ENCODE measurements around the gene BGN. TPM values are rescaled to one million over a fixed set of nuclear protein-coding genes. Genes with fewer than 3 reads are reported as not detected.

Gene BGN
- total RNA-seq, 1 donor from 2014 or later = not detected

DNA sequence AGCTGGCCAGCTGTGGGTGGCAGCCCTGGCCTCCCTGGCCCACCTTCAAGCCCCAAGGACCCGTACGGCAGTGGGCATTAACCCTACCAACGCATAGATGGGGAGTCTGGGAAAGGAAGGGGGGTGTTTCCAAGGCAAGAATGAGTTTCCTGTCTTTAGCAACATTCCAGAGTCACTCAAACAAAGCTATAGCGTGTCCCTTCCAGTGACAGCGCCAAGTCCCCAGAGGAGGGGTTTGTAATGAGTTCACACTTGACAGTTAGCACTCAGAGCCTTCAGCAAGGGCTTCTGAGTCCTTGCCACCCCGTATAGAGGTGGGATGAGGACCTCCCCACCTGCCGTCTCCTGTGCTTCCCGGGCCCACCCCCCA is 1.8 kb downstream of the BGN start:
- Mint-ChIP-seq H3K9me3 (no peaks in the 10 kb centered on the region), H3K4me1 (no peaks in the 10 kb centered on the region), H3K27ac (no peak overlapping the region), H3K27me3 (peaks cover 3% of the 10 kb centered on the region), H3K36me3 (ENCODE audit: low read depth) (no peaks in the 10 kb centered on the region), H3K4me3 (no peak overlapping the region)
- no peak for DNase-seq
- intact Hi-C loops (cut with micrococcal nuclease) = no loop called here

DNA sequence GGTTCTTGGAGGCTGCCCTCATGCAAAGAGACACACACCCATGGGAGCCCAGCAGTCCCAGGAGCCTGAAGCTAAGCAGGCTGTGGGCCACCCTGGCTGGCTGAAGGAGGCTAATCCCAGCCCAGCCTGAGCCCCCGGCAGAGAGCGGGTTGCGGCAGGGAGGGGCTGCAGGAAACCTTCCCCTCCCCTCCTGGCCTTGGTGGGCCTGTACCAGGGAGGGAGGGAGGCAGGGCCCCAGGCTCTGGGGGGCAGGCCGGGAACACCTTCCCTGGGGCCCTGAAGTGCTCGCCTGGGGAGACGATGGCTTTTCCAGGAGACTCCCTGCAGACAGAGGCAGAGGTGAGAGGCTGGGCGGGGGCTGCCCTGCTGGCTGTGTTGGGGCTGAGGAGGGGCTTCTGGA is 3.7 kb downstream of the BGN start:
- intact Hi-C loops (cut with micrococcal nuclease) = no loop called here
- H3K27ac Mint-ChIP-seq = no peak overlapping the region

DNA sequence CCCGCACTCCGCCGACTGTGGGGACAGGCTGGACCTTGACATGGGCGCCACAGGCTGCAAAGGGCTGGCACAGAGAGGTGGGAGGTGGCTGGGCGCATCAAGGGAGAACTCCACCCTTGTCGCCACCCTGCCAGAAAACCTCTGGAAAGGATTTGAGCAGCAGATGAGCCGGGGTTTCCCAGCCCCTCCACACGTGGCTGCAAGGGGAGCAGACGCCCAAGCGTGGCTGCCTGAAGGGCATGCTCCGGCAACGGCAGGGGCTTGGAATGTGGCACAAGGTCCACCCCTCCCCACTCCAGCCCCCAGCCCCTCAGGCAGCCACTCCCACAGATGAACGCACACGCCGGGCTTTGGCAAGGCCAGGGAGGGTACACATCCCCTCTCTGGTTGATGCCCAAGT is 4.6 kb downstream of the BGN start:
- peaks cover 2% of the 10 kb centered on the region for H3K27me3 Mint-ChIP-seq
- no peak for DNase-seq
- no peak overlapping the region for H3K4me3 Mint-ChIP-seq
- no peaks in the 10 kb centered on the region for H3K9me3 Mint-ChIP-seq
- no peaks in the 10 kb centered on the region for H3K4me1 Mint-ChIP-seq
- intact Hi-C loops (cut with micrococcal nuclease) = no loop called here
- no peak overlapping the region for H3K27ac Mint-ChIP-seq
- no peaks in the 10 kb centered on the region for H3K36me3 Mint-ChIP-seq (ENCODE audit: low read depth)

More for the DNA sequence above, 3.7 kb downstream of the BGN start:
- H3K36me3 Mint-ChIP-seq (ENCODE audit: low read depth) = no peaks in the 10 kb centered on the region
- no peak for DNase-seq
- no peaks in the 10 kb centered on the region for H3K9me3 Mint-ChIP-seq
- no peaks in the 10 kb centered on the region for H3K4me1 Mint-ChIP-seq
- no peak overlapping the region for H3K4me3 Mint-ChIP-seq
- H3K27me3 Mint-ChIP-seq = peaks cover 3% of the 10 kb centered on the region

DNA sequence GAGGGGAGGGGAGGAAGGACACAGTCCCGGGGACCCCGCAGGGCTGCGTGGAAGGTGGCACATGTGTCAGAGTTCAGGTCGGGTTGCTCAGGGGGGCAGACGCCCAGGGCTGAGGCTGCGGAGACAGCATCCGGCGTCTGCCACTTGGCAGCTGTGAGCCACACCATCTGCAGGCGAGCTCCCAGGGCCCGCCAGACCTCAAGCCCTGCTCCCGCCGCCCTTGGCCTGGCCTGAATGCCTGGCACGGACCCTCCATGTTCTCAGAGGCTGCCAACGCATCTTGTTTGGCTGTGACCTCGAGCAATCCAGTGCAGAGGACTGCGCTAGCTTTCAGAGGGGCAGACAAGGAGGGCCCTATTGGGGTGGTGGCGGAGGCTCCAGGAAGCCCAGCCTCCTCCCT is 5.1 kb downstream of the BGN start:
- no peak for DNase-seq
- Mint-ChIP-seq H3K4me3 (no peak overlapping the region), H3K9me3 (no peaks in the 10 kb centered on the region), H3K27me3 (peaks cover 2% of the 10 kb centered on the region), H3K36me3 (ENCODE audit: low read depth) (no peaks in the 10 kb centered on the region), H3K27ac (no peak overlapping the region), H3K4me1 (no peaks in the 10 kb centered on the region)
- intact Hi-C loops (cut with micrococcal nuclease) = no loop called here

DNA sequence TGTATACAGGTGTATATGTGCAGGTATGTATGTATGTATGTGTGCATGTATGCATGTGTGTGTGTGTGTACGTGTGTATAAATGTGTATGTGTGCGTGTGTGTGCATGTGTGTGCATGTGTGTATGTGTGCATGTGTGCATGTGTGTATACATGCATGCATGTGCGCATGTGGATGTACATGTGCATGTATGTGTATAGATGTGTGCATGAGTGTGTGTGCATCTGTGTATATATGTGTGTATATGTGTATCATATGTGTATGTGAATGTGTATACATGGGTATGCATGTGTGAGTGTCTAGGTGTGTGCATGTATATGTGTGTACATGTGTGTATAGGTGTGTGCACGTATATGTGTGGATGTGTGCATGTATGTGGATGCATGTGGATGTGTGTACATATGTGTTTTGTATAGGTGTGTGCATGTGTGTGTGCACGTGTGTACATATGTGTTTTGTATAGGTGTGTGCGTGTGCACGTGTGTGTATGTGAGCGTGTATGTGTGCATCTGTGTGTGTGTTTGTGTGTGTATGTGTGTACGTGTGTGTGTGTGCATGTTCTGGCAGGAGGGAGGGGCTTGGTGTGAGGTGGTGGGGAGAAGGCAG is 6.0 kb downstream of the BGN start:
- Mint-ChIP-seq H3K9me3 (no peaks in the 10 kb centered on the region), H3K4me3 (no peak overlapping the region)
- intact Hi-C loops (cut with micrococcal nuclease) = no loop called here

DNA sequence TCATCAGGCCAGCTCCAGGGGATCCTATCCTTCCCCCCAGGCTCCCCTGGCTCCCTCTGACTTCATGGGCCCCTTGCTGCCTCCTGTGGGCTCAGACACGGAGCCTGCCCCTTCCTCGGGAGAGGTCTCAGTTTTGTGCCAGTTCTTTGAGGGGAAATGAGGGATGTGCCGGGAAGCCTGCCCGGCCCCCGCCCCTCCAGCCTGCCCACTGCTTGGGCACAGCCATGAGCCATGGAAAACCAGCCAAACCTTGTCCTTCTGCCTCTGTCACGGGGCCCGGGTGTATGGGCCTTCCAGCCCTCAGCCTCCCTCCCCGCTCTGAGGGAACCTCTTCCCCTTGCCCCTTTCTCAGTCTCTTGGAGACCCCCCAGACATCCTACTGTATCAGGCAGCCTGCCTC is 6.8 kb downstream of the BGN start:
- no peaks in the 10 kb centered on the region for H3K36me3 Mint-ChIP-seq (ENCODE audit: low read depth)
- H3K4me3 Mint-ChIP-seq = no peak overlapping the region
- H3K27ac Mint-ChIP-seq = no peak overlapping the region
- H3K4me1 Mint-ChIP-seq = no peaks in the 10 kb centered on the region
- no peaks in the 10 kb centered on the region for H3K9me3 Mint-ChIP-seq
- DNase-seq = no peak
- H3K27me3 Mint-ChIP-seq = no peaks in the 10 kb centered on the region
- intact Hi-C loops (cut with micrococcal nuclease) = no loop called here

More for the DNA sequence above, 6.0 kb downstream of the BGN start:
- no peak for DNase-seq
- Mint-ChIP-seq H3K27ac (no peak overlapping the region), H3K27me3 (no peaks in the 10 kb centered on the region), H3K36me3 (ENCODE audit: low read depth) (no peaks in the 10 kb centered on the region), H3K4me1 (no peaks in the 10 kb centered on the region)

DNA sequence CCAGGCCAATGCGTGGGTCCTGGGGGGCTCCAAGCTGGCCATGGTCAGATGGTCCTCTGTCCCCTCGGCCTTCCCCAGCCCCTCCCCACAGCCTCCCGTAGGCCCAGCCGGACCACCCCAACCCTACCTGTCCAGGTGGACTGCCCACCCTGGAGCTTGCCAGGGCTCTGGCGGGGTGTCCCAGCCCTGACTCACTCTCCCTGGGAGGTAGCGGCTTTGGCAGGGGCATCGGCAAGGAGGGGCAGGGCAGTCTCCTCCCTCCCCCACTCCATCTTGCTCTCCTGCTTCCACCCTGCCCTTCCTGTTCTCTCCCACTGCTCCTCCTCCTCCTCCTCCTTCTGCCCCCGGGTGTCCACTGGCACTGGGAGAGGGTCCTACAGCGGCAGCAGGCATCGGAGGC is 7.4 kb downstream of the BGN start:
- Mint-ChIP-seq H3K9me3 (no peaks in the 10 kb centered on the region), H3K36me3 (ENCODE audit: low read depth) (no peaks in the 10 kb centered on the region), H3K27me3 (no peaks in the 10 kb centered on the region), H3K27ac (no peak overlapping the region), H3K4me1 (no peaks in the 10 kb centered on the region), H3K4me3 (no peak overlapping the region)
- no peak for DNase-seq
- intact Hi-C loops (cut with micrococcal nuclease) = no loop called here

DNA sequence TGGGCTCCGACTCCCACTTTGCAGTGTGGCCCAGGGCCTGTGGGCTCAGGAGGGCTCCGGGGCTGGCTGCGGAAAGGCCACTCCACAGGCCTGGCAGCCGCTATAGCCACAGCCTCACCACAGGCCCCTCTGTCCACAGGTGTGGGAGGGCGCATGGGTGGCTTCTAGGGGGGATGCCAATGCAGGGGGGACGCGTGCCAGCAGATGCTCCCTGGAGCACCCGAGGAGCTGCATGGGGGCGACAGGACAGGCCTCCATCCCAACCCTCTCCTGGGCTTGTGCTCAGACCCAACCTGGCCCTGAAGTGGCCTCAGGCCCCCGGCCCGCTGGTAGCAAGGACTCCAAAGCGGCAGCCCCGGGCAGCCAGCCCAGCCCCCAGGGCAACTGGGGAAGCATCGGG is 8.0 kb downstream of the BGN start:
- intact Hi-C loops (cut with micrococcal nuclease) = no loop called here
- Mint-ChIP-seq H3K4me3 (no peak overlapping the region), H3K4me1 (no peaks in the 10 kb centered on the region), H3K9me3 (no peaks in the 10 kb centered on the region), H3K27ac (no peak overlapping the region), H3K27me3 (no peaks in the 10 kb centered on the region), H3K36me3 (ENCODE audit: low read depth) (no peaks in the 10 kb centered on the region)
- DNase-seq = no peak

DNA sequence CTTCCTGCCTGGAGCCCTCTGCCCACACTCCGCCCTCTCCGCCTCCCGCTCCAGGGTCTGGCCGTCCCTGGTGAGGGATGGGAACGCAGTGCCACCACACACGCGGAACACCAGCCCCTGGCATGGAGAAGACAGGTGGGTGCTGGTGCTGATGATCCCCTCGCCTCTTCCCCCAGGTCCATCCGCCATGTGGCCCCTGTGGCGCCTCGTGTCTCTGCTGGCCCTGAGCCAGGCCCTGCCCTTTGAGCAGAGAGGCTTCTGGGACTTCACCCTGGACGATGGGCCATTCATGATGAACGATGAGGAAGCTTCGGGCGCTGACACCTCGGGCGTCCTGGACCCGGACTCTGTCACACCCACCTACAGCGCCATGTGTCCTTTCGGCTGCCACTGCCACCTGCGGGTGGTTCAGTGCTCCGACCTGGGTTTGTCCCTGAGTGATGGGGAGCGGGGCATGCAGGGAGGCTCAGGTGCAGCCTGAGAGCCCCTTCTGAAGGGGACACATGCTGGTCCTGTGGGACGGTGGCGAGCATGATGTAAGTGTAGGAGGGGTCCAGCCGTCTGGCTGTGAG is 9.8 kb downstream of the BGN start:
- no peak overlapping the region for H3K4me3 Mint-ChIP-seq
- no peak overlapping the region for H3K27ac Mint-ChIP-seq
- H3K9me3 Mint-ChIP-seq = no peaks in the 10 kb centered on the region
- no peaks in the 10 kb centered on the region for H3K36me3 Mint-ChIP-seq (ENCODE audit: low read depth)
- no peaks in the 10 kb centered on the region for H3K27me3 Mint-ChIP-seq
- H3K4me1 Mint-ChIP-seq = no peaks in the 10 kb centered on the region
- DNase-seq = no peak
- intact Hi-C loops (cut with micrococcal nuclease) = no loop called here

DNA sequence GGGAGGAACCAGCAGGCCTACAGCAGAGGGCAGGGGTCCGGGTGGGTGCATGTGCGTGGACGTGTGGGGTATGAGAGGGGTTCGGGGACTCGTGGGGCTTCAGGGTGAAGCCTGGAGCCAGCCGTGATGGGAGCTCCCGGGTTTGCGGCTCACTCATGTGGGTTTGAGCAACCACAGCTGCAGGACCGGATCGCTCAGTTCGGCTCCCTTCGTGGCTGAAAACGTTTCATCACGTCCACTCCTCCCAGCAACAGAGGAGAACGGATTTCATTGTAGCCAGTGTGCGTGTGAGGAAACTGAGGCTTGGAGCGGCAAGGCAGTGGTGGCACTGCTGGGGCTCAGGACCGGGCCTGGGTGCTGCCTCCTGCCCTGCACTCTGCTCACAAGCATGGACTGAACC is 10.6 kb downstream of the BGN start:
- H3K27me3 Mint-ChIP-seq = no peaks in the 10 kb centered on the region
- intact Hi-C loops (cut with micrococcal nuclease) = no loop called here
- no peaks in the 10 kb centered on the region for H3K9me3 Mint-ChIP-seq
- H3K4me3 Mint-ChIP-seq = no peak overlapping the region
- no peak for DNase-seq
- H3K27ac Mint-ChIP-seq = no peak overlapping the region
- H3K36me3 Mint-ChIP-seq (ENCODE audit: low read depth) = no peaks in the 10 kb centered on the region
- no peaks in the 10 kb centered on the region for H3K4me1 Mint-ChIP-seq

DNA sequence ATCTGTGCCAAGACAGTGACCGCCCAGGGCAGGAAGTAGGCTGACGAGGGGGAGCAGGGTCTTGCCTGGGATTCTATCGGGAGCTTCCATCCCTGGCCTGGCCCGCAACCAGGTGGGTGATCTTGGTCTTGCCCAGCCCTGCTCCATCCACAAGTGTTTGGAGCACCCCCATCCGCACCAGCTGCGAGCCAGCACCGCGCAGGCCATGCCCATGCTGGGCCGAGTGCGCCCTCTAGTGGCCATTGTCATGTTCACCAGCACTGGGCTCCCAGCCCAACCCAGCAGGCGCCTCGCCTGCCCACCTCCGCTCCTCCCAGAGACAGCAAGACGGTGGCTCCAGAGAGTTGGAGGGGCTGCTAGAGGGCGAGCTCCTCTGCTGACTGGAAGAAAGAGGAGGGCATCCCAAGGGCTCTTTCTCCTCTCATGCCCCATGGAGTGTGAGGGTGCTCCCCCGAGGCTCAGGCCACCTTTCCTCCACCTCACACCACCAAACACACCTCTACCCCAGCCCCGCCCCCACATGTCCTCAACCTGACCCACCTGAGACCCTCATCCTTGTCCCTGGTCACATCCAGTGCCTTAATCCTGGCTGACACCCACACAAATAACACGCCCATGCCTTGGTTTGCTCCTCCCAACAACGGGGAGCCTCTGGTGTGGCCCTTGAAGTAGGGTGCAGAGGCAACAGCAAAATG is 12.9 kb downstream of the BGN start:
- H3K36me3 Mint-ChIP-seq (ENCODE audit: low read depth) = no peaks in the 10 kb centered on the region
- H3K27me3 Mint-ChIP-seq = no peaks in the 10 kb centered on the region
- H3K9me3 Mint-ChIP-seq = no peaks in the 10 kb centered on the region
- no peak overlapping the region for H3K27ac Mint-ChIP-seq
- no peak overlapping the region for H3K4me3 Mint-ChIP-seq
- H3K4me1 Mint-ChIP-seq = no peaks in the 10 kb centered on the region
- intact Hi-C loops (cut with micrococcal nuclease) = loop anchor here (1.0 kb wide), 4 partner anchors 36 to 566 kb away; no protein-coding TSS in a partner anchor
- peak; percentile 94 for DNase-seq

DNA sequence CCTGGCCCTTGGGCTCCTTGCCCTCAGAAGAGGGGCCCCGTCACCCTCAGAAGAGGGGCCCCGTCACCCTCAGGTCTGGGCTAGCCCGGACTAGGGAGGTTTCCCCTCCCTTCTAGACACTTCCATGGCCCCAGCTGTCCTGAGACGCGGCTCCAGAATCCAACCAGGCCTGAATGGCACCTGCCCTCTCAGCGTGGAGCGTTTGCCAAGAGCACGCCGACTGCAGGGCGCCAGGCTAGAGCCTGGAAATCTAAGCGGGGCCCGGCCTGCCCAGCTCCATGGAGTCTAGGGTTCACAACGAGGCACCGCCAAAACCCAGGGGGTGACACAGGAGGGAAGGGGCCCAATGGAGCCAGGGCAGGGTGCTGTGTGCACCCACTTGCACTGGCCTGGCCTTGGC is 14.8 kb downstream of the BGN start:
- DNase-seq = no peak
- intact Hi-C loops (cut with micrococcal nuclease) = no loop called here
- H3K9me3 Mint-ChIP-seq = no peaks in the 10 kb centered on the region
- H3K27ac Mint-ChIP-seq = no peak overlapping the region
- H3K36me3 Mint-ChIP-seq (ENCODE audit: low read depth) = no peaks in the 10 kb centered on the region
- no peaks in the 10 kb centered on the region for H3K27me3 Mint-ChIP-seq
- no peaks in the 10 kb centered on the region for H3K4me1 Mint-ChIP-seq
- no peak overlapping the region for H3K4me3 Mint-ChIP-seq

DNA sequence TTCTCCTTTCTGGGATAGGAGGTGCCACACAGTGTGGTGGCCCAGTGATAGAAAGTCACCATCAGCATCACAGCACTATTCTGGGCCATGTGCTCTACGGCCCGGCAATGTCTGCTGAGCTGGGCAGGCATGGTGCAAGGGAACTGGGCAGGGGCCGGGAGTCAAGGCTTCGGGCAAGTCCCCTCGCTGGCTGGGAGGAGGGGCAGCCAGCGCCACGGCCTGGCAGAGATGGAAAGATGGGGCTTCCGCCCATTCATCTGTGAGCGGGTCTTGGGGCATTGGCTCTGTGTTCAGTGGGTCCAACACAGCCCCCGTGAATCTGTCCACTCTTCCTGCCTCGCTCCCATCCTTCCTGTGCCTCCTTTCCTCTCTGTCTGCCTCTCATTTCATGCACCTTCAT is 15.6 kb downstream of the BGN start:
- Mint-ChIP-seq H3K9me3 (no peaks in the 10 kb centered on the region), H3K4me3 (no peak overlapping the region), H3K36me3 (ENCODE audit: low read depth) (no peaks in the 10 kb centered on the region), H3K4me1 (no peaks in the 10 kb centered on the region), H3K27ac (no peak overlapping the region), H3K27me3 (no peaks in the 10 kb centered on the region)
- intact Hi-C loops (cut with micrococcal nuclease) = no loop called here
- no peak for DNase-seq

DNA sequence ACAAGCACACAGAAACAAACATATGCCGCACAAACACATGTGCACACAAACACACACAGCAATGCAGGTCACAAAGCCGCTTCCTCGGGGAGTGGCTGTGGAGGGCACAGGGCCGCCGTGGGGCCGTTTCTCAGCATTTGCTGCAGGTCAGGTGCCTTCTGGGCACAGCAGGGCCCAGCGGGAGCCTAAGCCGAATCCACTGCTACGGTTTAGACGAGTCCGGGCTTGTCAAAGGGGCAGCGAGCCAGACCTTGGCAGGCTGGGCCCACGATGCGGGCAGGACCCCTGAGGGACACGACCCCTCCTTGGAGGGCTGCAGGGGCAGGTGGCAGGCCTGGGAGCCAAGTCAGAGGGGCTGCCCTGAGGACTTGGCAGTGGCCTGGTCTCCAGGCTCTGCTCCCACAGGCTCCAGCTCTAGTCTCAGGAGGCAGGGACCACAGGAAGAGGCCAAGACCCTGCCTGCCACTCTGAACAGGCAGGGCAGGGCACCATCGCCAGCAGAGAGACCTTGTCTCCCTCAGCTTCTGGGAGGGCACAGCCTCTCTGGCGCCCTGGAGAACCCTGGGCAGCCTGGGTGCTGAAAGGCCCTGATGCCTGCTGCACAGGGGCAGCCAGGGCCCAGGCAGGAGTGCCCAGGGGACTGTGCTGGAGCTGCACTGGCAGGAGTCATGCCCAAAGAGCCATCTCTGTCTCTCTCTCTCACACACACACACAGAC is 17.2 kb downstream of the BGN start:
- Mint-ChIP-seq H3K4me3 (no peak overlapping the region), H3K36me3 (ENCODE audit: low read depth) (no peaks in the 10 kb centered on the region), H3K27ac (no peak overlapping the region), H3K9me3 (no peaks in the 10 kb centered on the region), H3K27me3 (peaks cover 7% of the 10 kb centered on the region), H3K4me1 (no peaks in the 10 kb centered on the region)
- DNase-seq = no peak
- intact Hi-C loops (cut with micrococcal nuclease) = no loop called here

All from activated CD4-positive, alpha-beta T cell treated with anti-CD3 and anti-CD28 coated beads, Interleukin-2, amount 10 ng/mL, durations not matched to agents 24 days and 14 days (primary cell).